Retina (tissue), 1 donor: ENCODE measurements around the gene NAV2.
"Not testable (repeated sequence)": the region's sequence is repeated elsewhere in the genome, so short reads cannot be mapped to it uniquely, and the experiment has no call there.

ENCODE experiments used
- DNase-seq: peaks from one replicate; pipeline ENCODE4 v3.0.0-alpha.2; 2016

Gene NAV2

GRCh38 chr11:19912115-19912957 lies 199.7 kb downstream of the NAV2 start:
- no peak for DNase-seq

- DNase-seq: no peak
These were observed 200.6 kb downstream of the NAV2 start for GRCh38 chr11:19912958-19913892.

GRCh38 chr11:19913893-19914249 lies 201.2 kb downstream of the NAV2 start:
- DNase-seq: no peak

GRCh38 chr11:19915808-19916207 lies 203.2 kb downstream of the NAV2 start:
- no peak for DNase-seq

- no peak for DNase-seq
These were observed 204.4 kb downstream of the NAV2 start for GRCh38 chr11:19917069-19917468.

- no peak for DNase-seq
These were observed 205.8 kb downstream of the NAV2 start for GRCh38 chr11:19918302-19919049.

GRCh38 chr11:19919050-19919561 lies 206.5 kb downstream of the NAV2 start:
- no peak for DNase-seq

GRCh38 chr11:19920982-19921381 lies 208.3 kb downstream of the NAV2 start:
- DNase-seq: no peak

- no peak for DNase-seq
These were observed 209.5 kb downstream of the NAV2 start for GRCh38 chr11:19921976-19922688.

- no peak for DNase-seq
These were observed 210.0 kb downstream of the NAV2 start for GRCh38 chr11:19922689-19923035.

- DNase-seq: no peak
These were observed 211.0 kb downstream of the NAV2 start for GRCh38 chr11:19923626-19924025.

- no peak for DNase-seq
These were observed 211.7 kb downstream of the NAV2 start for GRCh38 chr11:19924311-19924710.

- no peak for DNase-seq
These were observed 212.1 kb downstream of the NAV2 start for GRCh38 chr11:19924716-19925115.

GRCh38 chr11:19927403-19927802 lies 214.8 kb downstream of the NAV2 start:
- not testable (repeated sequence) for DNase-seq

- no peak for DNase-seq
These were observed 216.5 kb downstream of the NAV2 start for GRCh38 chr11:19929147-19929546.

- DNase-seq: no peak
These were observed 217.0 kb downstream of the NAV2 start for GRCh38 chr11:19929655-19930054.

GRCh38 chr11:19931141-19931770 lies 218.6 kb downstream of the NAV2 start:
- peak; percentile 53 for DNase-seq

- DNase-seq: no peak
These were observed 219.2 kb downstream of the NAV2 start for GRCh38 chr11:19931771-19932369.

- no peak for DNase-seq
These were observed 220.6 kb downstream of the NAV2 start for GRCh38 chr11:19933132-19933735.

GRCh38 chr11:19933801-19934488 lies 221.3 kb downstream of the NAV2 start:
- DNase-seq: no peak
